Smooth muscle cell (in vitro differentiated cells): ENCODE results near the gene PMS2. TPM values are rescaled to one million over a fixed set of nuclear protein-coding genes. Genes with fewer than 3 reads are reported as not detected.
"Not testable (repeated sequence)": the region's sequence is repeated elsewhere in the genome, so short reads cannot be mapped to it uniquely, and the experiment has no call there.

Experiments used
- DNase-seq: peaks from one replicate; lab custom pipeline; 2025; ENCODE audit not compliant: unreplicated experiment; lab: John Stamatoyannopoulos, UW
- H2AFZ ChIP-seq: fragments of 200-600 bp; sonication (generic); 2 replicates; pipeline ENCODE4 v1.6.0; 2016; ENCODE audit warnings: antibody characterized with exemption, low read depth, mild to moderate bottlenecking
- H3F3A ChIP-seq: fragments of 200-600 bp; sonication (generic); 2 replicates; pipeline ENCODE4 v1.6.0; 2017; ENCODE audit warnings: antibody characterized with exemption, low read depth
- H3K27ac ChIP-seq: fragments of 200-600 bp; sonication (generic); 2 replicates; pipeline ENCODE4 v1.5.1; 2016; ENCODE audit warnings: low read depth, mild to moderate bottlenecking
- H3K27me3 ChIP-seq: fragments of 200-600 bp; sonication (generic); 2 replicates; pipeline ENCODE4 v1.6.1; 2016; ENCODE audit warnings: low read depth, mild to moderate bottlenecking
- H3K36me3 ChIP-seq: fragments of 200-600 bp; sonication (generic); 2 replicates; pipeline ENCODE4 v1.5.1; 2016; ENCODE audit warnings: low read depth
- H3K4me1 ChIP-seq: fragments of 200-600 bp; sonication (generic); 2 replicates; pipeline ENCODE4 v1.5.1; 2016; ENCODE audit warnings: low read depth
- H3K4me2 ChIP-seq: fragments of 200-600 bp; sonication (generic); 2 replicates; pipeline ENCODE4 v1.6.0; 2016; ENCODE audit warnings: mild to moderate bottlenecking
- H3K4me3 ChIP-seq: fragments of 200-600 bp; sonication (generic); 2 replicates; pipeline ENCODE4 v1.5.1; 2016; ENCODE audit warnings: mild to moderate bottlenecking
- H3K79me2 ChIP-seq: fragments of 200-600 bp; sonication (generic); 2 replicates; pipeline ENCODE4 v1.6.0; 2016; ENCODE audit warnings: low read depth, mild to moderate bottlenecking
- H3K9ac ChIP-seq: fragments of 200-600 bp; sonication (generic); 2 replicates; pipeline ENCODE4 v1.6.0; 2016; ENCODE audit warnings: low read depth
- H3K9me3 ChIP-seq: fragments of 200-600 bp; sonication (generic); replicated peaks from 2 replicates; pipeline ENCODE4 v1.5.1; 2016; ENCODE audit warnings: low read depth
- H4K20me1 ChIP-seq: fragments of 200-600 bp; sonication (generic); 2 replicates; pipeline ENCODE4 v1.6.0; 2016; ENCODE audit warnings: low read depth
- CTCF ChIP-seq: fragments of 200-600 bp; sonication (generic); IDR thresholded peaks from 2 replicates; pipeline ENCODE4 v1.5.1; 2017; ENCODE audit warnings: borderline replicate concordance, mild to moderate bottlenecking, antibody characterized with exemption; ENCODE audit not compliant: insufficient read depth, poor library complexity, severe bottlenecking
- WGBS: methylation state at CpG from one replicate; pipeline ENCODE4 v1.1.7; 2016; ENCODE audit warnings: low lambda C conversion rate; 5-methylcytosine and 5-hydroxymethylcytosine counted together
- polyA plus RNA-seq: library from polyadenylated mRNA; unstranded; fragments of >200 nt; fragmentation: Nextera tagmentation; extraction: Ambion mirVana; gene quantifications from 2 replicates; pipeline ENCODE4 v1.2.1, GENCODE V29; 2016
- total RNA-seq: library from RNA; depleted of rRNA; stranded (reverse); fragments of >200 nt; gene quantifications from 2 replicates; pipeline ENCODE4 v1.2.3, GENCODE V29; 2014

PMS2 gene
- total and polyA plus RNA-seq, 2 experiments from 2014 or later: 5.4 to 8.8 TPM

DNA sequence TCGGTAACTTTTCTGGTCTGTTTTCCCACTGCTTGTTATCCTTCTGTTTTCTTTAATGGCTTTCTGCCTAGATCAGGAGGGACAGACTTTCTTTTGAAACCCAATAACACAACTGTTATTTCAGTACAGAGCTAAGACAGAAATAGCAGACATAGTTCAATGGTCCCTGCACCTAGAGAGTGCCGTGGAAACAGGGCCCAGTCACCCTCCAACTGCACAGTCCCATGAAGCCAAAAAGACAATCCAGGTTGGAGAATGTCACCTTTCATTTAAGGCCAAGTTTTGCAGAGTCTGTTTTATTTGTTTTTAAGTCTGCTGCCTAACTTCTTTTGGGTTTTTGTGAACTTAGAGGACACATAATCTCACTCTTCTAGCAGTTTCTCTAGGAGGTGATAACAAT, 2.7 kb upstream of the PMS2 start:
- H3K4me2 ChIP-seq: no peak overlapping the region
- H3K4me1 ChIP-seq: peaks cover 3% of the 10 kb centered on the region
- H3F3A ChIP-seq: peaks cover 11% of the 10 kb centered on the region
- H3K27ac ChIP-seq: peak overlapping the region; percentile 79
- TF ChIP-seq CTCF: no peak
- H3K9me3 ChIP-seq: no peaks in the 10 kb centered on the region
- 82% methylated on average over 2 of the region's 2 CpGs for WGBS
- H3K79me2 ChIP-seq: peaks cover 56% of the 10 kb centered on the region
- no peak for DNase-seq
- H2AFZ ChIP-seq: no peak overlapping the region
- no peak overlapping the region for H3K4me3 ChIP-seq
- no peaks in the 10 kb centered on the region for H3K36me3 ChIP-seq
- no peaks in the 10 kb centered on the region for H3K27me3 ChIP-seq
- peak overlapping the region; percentile 47 for H3K9ac ChIP-seq
- no peaks in the 10 kb centered on the region for H4K20me1 ChIP-seq

DNA sequence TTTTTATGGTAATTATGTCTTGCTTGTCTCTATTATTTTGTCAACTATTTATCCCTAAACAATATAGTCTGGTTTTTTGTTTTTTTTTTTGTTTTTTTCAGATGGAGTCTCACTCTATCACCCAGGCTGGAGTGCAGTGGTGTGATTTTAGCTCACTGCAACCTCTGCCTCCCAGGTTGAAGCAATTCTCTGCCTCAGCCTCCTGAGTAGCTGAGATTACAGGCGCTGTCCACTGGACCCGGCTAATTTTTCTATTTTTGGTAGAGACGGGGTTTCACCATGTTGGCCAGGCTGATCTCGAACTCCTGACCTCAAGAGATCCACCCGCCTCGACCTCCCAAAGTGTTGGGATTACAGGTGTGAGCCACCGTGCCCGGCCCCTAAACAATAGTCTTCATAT, 1.5 kb upstream of the PMS2 start:
- not testable (repeated sequence) for H3K27me3 ChIP-seq, DNase-seq, H2AFZ ChIP-seq, H3K9ac ChIP-seq, H3K4me1 ChIP-seq, H3K36me3 ChIP-seq, H4K20me1 ChIP-seq, H3K9me3 ChIP-seq
- H3K4me2 ChIP-seq: peak overlapping the region; percentile 83
- H3F3A ChIP-seq: peaks cover 11% of the 10 kb centered on the region
- H3K79me2 ChIP-seq: peaks cover 57% of the 10 kb centered on the region
- peak overlapping the region; percentile 70 for H3K4me3 ChIP-seq
- 94% methylated on average over 8 of the region's 8 CpGs for whole genome bisulfite sequencing
- H3K27ac ChIP-seq: peak overlapping the region; percentile 79

DNA sequence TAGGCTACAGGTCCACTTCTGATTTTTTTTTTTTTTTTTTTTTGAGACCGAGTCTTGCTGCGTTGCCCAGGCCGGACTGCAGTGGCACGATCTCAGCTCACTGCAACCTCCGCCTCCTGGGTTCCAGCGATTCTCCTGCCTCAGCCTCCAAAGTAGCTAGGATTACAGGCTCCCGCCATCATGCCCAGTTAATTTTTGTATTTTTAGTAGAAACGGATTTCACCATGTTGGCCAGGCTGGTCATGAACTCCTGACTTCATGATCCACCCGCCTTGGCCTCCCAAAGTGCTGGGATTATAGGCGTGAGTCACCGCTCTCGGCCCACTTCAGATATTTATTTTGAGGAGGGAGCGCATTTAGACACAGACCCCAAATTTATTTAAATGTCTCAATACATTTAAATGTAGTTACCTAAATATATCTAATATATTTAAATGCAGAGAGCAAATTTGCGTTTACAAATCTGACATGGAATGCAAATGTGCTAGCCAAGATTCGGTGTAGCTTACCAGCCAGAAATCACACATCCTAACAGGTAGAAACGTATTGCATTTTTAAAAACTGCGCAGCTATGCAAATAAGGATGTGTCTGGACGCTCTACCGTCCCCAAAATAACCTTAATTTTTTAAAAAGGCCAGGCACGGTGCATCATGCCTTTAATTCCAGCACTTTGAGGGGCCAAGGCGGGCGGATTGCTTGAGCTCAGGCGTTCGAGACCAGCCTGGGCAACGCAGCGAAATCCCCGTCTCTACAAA, 836 bp downstream of the PMS2 start:
- not testable (repeated sequence) for H2AFZ ChIP-seq, H3F3A ChIP-seq, DNase-seq, H3K9me3 ChIP-seq, H3K27me3 ChIP-seq, H4K20me1 ChIP-seq, H3K36me3 ChIP-seq, H3K4me1 ChIP-seq
- Histone ChIP-seq H3K27ac (peak overlapping the region; percentile 63), H3K4me3 (peak overlapping the region; percentile 70), H3K79me2 (peaks cover 50% of the 10 kb centered on the region), H3K4me2 (peak overlapping the region; percentile 85), H3K9ac (peak overlapping the region; percentile 68)
- WGBS: 47% methylated on average over 27 of the region's 27 CpGs

DNA sequence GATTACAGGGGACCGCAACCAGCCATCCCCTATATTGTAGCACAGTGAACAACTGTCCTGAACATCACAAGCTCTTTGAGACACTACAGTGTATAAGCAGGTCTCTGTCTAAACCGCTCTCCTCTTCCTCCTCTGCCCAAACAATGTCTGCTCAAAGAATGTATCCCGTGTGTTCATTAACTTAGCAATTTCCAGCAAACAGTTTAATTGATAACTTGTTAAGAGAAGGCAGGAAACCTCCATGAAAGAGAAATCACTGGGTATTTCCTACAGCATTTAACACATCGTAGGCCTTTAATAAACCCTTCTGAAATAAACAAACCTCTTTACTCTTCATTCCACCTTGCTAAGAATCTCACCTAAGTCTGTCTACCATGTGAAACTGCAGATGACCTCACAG, 1.5 kb downstream of the PMS2 start:
- no peak overlapping the region for H3K4me3 ChIP-seq
- TF ChIP-seq CTCF: no peak
- H3K27ac ChIP-seq: no peak overlapping the region
- H3K36me3 ChIP-seq: no peaks in the 10 kb centered on the region
- no peak overlapping the region for H2AFZ ChIP-seq
- H4K20me1 ChIP-seq: no peaks in the 10 kb centered on the region
- H3K9me3 ChIP-seq: no peaks in the 10 kb centered on the region
- peaks cover 3% of the 10 kb centered on the region for H3K4me1 ChIP-seq
- H3K79me2 ChIP-seq: peaks cover 44% of the 10 kb centered on the region
- H3F3A ChIP-seq: no peaks in the 10 kb centered on the region
- DNase-seq: no peak
- no peak overlapping the region for H3K9ac ChIP-seq
- H3K4me2 ChIP-seq: no peak overlapping the region
- 95% methylated on average over 4 of the region's 4 CpGs for WGBS
- no peaks in the 10 kb centered on the region for H3K27me3 ChIP-seq
